ENCODE results near the gene UBA52.

The UBA52 gene

GRCh38 chr19:18607226-18608101, 35.8 kb downstream of the UBA52 start:
- no peak for DNase-seq (ENCODE audit: low read depth in 1 of 2, low spot score in 1 of 2)

- DNase-seq (ENCODE audit: low read depth in 1 of 2, low spot score in 1 of 2), result no peak
Observed at GRCh38 chr19:18608102-18608804, 36.6 kb downstream of the UBA52 start.

GRCh38 chr19:18608805-18609716, 37.4 kb downstream of the UBA52 start:
- no peak for DNase-seq (ENCODE audit: low read depth in 1 of 2, low spot score in 1 of 2)

GRCh38 chr19:18609717-18610051, 38.0 kb downstream of the UBA52 start:
- no peak for DNase-seq (ENCODE audit: low read depth in 1 of 2, low spot score in 1 of 2)

GRCh38 chr19:18610245-18610555, 38.5 kb downstream of the UBA52 start:
- no peak for DNase-seq (ENCODE audit: low read depth in 1 of 2, low spot score in 1 of 2)

GRCh38 chr19:18610556-18611326, 39.1 kb downstream of the UBA52 start:
- no peak for DNase-seq (ENCODE audit: low read depth in 1 of 2, low spot score in 1 of 2)

- no peak for DNase-seq (ENCODE audit: low read depth in 1 of 2, low spot score in 1 of 2)
Observed at GRCh38 chr19:18611327-18612050, 39.8 kb downstream of the UBA52 start.

GRCh38 chr19:18612051-18612771, 40.6 kb downstream of the UBA52 start:
- no peak for DNase-seq (ENCODE audit: low read depth in 1 of 2, low spot score in 1 of 2)

- DNase-seq (ENCODE audit: low read depth in 1 of 2, low spot score in 1 of 2), result no peak
Observed at GRCh38 chr19:18612772-18613588, 41.3 kb downstream of the UBA52 start, which contains the start of gene TMEM59L. TMEM59L (plus strand) TSS chr19:18612870; CDS start chr19:18612959, 89 bp downstream.

- no peak for DNase-seq (ENCODE audit: low read depth in 1 of 2, low spot score in 1 of 2)
Observed at GRCh38 chr19:18613589-18614234, 42.1 kb downstream of the UBA52 start.

GRCh38 chr19:18616023-18616422, 44.4 kb downstream of the UBA52 start:
- DNase-seq (ENCODE audit: low read depth in 1 of 2, low spot score in 1 of 2), result no peak

- no peak for DNase-seq (ENCODE audit: low read depth in 1 of 2, low spot score in 1 of 2)
Observed at GRCh38 chr19:18617562-18617961, 45.9 kb downstream of the UBA52 start.

GRCh38 chr19:18618236-18618635, 46.6 kb downstream of the UBA52 start:
- DNase-seq (ENCODE audit: low read depth in 1 of 2, low spot score in 1 of 2), result no peak

GRCh38 chr19:18620311-18620710, 48.7 kb downstream of the UBA52 start:
- DNase-seq (ENCODE audit: low read depth in 1 of 2, low spot score in 1 of 2), result no peak

- no peak for DNase-seq (ENCODE audit: low read depth in 1 of 2, low spot score in 1 of 2)
Observed at GRCh38 chr19:18620902-18621301, 49.2 kb downstream of the UBA52 start.

GRCh38 chr19:18626906-18627305, 55.2 kb downstream of the UBA52 start:
- DNase-seq (ENCODE audit: low read depth in 1 of 2, low spot score in 1 of 2), result no peak
